ENCODE results near the gene UMAD1.
"Not testable (repeated sequence)": the region's sequence is repeated elsewhere in the genome, so short reads cannot be mapped to it uniquely, and the experiment has no call there.

Gene UMAD1

GRCh38 chr7:7821517-7821916 lies 181.0 kb downstream of the UMAD1 start:
- H4K8ac ChIP-seq (ENCODE audit: low read length) = no peak overlapping the region
- H3K36me3 ChIP-seq (ENCODE audit: control insufficient read depth in 1 of 2, insufficient read depth in 2 of 2, low read depth in 1 of 2, low read length in 2 of 2) = no peaks in the 10 kb centered on the region
- H3K9me3 ChIP-seq (ENCODE audit: control insufficient read depth, low read length) = no peaks in the 10 kb centered on the region
- H3K14ac ChIP-seq (ENCODE audit: low read length in 2 of 2) = no peak overlapping the region
- H3K4me2 ChIP-seq (ENCODE audit: low read length, poor library complexity, severe bottlenecking) = no peak overlapping the region
- no peaks in the 10 kb centered on the region for H3K27me3 ChIP-seq (ENCODE audit: control insufficient read depth in 1 of 2, insufficient read depth in 1 of 2, low read length in 2 of 2)
- no peak overlapping the region for H2AK5ac ChIP-seq (ENCODE audit: low read length, severe bottlenecking)
- no peak overlapping the region for H2AFZ ChIP-seq (ENCODE audit: low read depth, low read length)
- no peak overlapping the region for H3K27ac ChIP-seq (ENCODE audit: low read length, poor library complexity, severe bottlenecking)
- H3K4me3 ChIP-seq (ENCODE audit: insufficient read depth in 1 of 2, low read depth in 1 of 2, low read length in 2 of 2) = no peak overlapping the region
- H2BK15ac ChIP-seq (ENCODE audit: low read depth, poor library complexity, severe bottlenecking) = no peak overlapping the region
- DNase-seq = no peak
- no peak overlapping the region for H3K23ac ChIP-seq (ENCODE audit: low read length in 2 of 2)
- no peak overlapping the region for H2BK5ac ChIP-seq (ENCODE audit: low read depth, low read length, poor library complexity, severe bottlenecking)
- H3K18ac ChIP-seq (ENCODE audit: low read depth in 1 of 2, low read length in 2 of 2) = no peak overlapping the region
- no peak overlapping the region for H2BK120ac ChIP-seq (ENCODE audit: low read depth, low read length)
- H3K4ac ChIP-seq (ENCODE audit: low read depth in 1 of 2, low read length in 2 of 2) = no peak overlapping the region
- 100% methylated on average over 2 of the region's 3 CpGs for WGBS
- no peak overlapping the region for H3K9ac ChIP-seq (ENCODE audit: low read length)
- H3K79me1 ChIP-seq (replicated peaks; ENCODE audit: low read length, poor library complexity, severe bottlenecking) = no peaks in the 10 kb centered on the region
- H3K4me1 ChIP-seq (ENCODE audit: control insufficient read depth, insufficient read depth, low read depth, low read length) = no peaks in the 10 kb centered on the region
- H4K91ac ChIP-seq (ENCODE audit: low read length) = no peak overlapping the region
- H2BK12ac ChIP-seq (ENCODE audit: low read length in 2 of 2) = no peak overlapping the region

GRCh38 chr7:7825294-7825693 lies 184.7 kb downstream of the UMAD1 start:
- not testable (repeated sequence) for DNase-seq; H3K4ac ChIP-seq (ENCODE audit: low read depth in 1 of 2, low read length in 2 of 2); H3K9ac ChIP-seq (ENCODE audit: low read length); H4K91ac ChIP-seq (ENCODE audit: low read length); H3K27me3 ChIP-seq (ENCODE audit: control insufficient read depth in 1 of 2, insufficient read depth in 1 of 2, low read length in 2 of 2); H2AFZ ChIP-seq (ENCODE audit: low read depth, low read length); H3K4me3 ChIP-seq (ENCODE audit: insufficient read depth in 1 of 2, low read depth in 1 of 2, low read length in 2 of 2); H4K8ac ChIP-seq (ENCODE audit: low read length); H3K14ac ChIP-seq (ENCODE audit: low read length in 2 of 2); H2BK15ac ChIP-seq (ENCODE audit: low read depth, poor library complexity, severe bottlenecking); H2BK120ac ChIP-seq (ENCODE audit: low read depth, low read length); H2BK12ac ChIP-seq (ENCODE audit: low read length in 2 of 2); H3K36me3 ChIP-seq (ENCODE audit: control insufficient read depth in 1 of 2, insufficient read depth in 2 of 2, low read depth in 1 of 2, low read length in 2 of 2); H3K9me3 ChIP-seq (ENCODE audit: control insufficient read depth, low read length); H2BK5ac ChIP-seq (ENCODE audit: low read depth, low read length, poor library complexity, severe bottlenecking); H3K23ac ChIP-seq (ENCODE audit: low read length in 2 of 2); H2AK5ac ChIP-seq (ENCODE audit: low read length, severe bottlenecking); H3K4me1 ChIP-seq (ENCODE audit: control insufficient read depth, insufficient read depth, low read depth, low read length); H3K79me1 ChIP-seq (replicated peaks; ENCODE audit: low read length, poor library complexity, severe bottlenecking); H3K27ac ChIP-seq (ENCODE audit: low read length, poor library complexity, severe bottlenecking); H3K4me2 ChIP-seq (ENCODE audit: low read length, poor library complexity, severe bottlenecking); H3K18ac ChIP-seq (ENCODE audit: low read depth in 1 of 2, low read length in 2 of 2)

- H2BK12ac ChIP-seq (ENCODE audit: low read length in 2 of 2) = no peak overlapping the region
- no peak overlapping the region for H3K4me2 ChIP-seq (ENCODE audit: low read length, poor library complexity, severe bottlenecking)
- DNase-seq = no peak
- H4K91ac ChIP-seq (ENCODE audit: low read length) = no peak overlapping the region
- peaks cover 2% of the 10 kb centered on the region for H3K4me1 ChIP-seq (ENCODE audit: control insufficient read depth, insufficient read depth, low read depth, low read length)
- H2BK120ac ChIP-seq (ENCODE audit: low read depth, low read length) = no peak overlapping the region
- no peaks in the 10 kb centered on the region for H3K9me3 ChIP-seq (ENCODE audit: control insufficient read depth, low read length)
- H2AFZ ChIP-seq (ENCODE audit: low read depth, low read length) = no peak overlapping the region
- no peak overlapping the region for H3K14ac ChIP-seq (ENCODE audit: low read length in 2 of 2)
- no peaks in the 10 kb centered on the region for H3K27me3 ChIP-seq (ENCODE audit: control insufficient read depth in 1 of 2, insufficient read depth in 1 of 2, low read length in 2 of 2)
- H3K4ac ChIP-seq (ENCODE audit: low read depth in 1 of 2, low read length in 2 of 2) = no peak overlapping the region
- no peak overlapping the region for H3K27ac ChIP-seq (ENCODE audit: low read length, poor library complexity, severe bottlenecking)
- no peak overlapping the region for H3K23ac ChIP-seq (ENCODE audit: low read length in 2 of 2)
- H3K4me3 ChIP-seq (ENCODE audit: insufficient read depth in 1 of 2, low read depth in 1 of 2, low read length in 2 of 2) = no peak overlapping the region
- H2BK15ac ChIP-seq (ENCODE audit: low read depth, poor library complexity, severe bottlenecking) = no peak overlapping the region
- peaks cover 4% of the 10 kb centered on the region for H3K79me1 ChIP-seq (replicated peaks; ENCODE audit: low read length, poor library complexity, severe bottlenecking)
- no peak overlapping the region for H4K8ac ChIP-seq (ENCODE audit: low read length)
- no peaks in the 10 kb centered on the region for H3K36me3 ChIP-seq (ENCODE audit: control insufficient read depth in 1 of 2, insufficient read depth in 2 of 2, low read depth in 1 of 2, low read length in 2 of 2)
- no peak overlapping the region for H2BK5ac ChIP-seq (ENCODE audit: low read depth, low read length, poor library complexity, severe bottlenecking)
- no peak overlapping the region for H2AK5ac ChIP-seq (ENCODE audit: low read length, severe bottlenecking)
- no peak overlapping the region for H3K9ac ChIP-seq (ENCODE audit: low read length)
- H3K18ac ChIP-seq (ENCODE audit: low read depth in 1 of 2, low read length in 2 of 2) = peak overlapping the region in 1 of 2 experiments; percentile 24
- 95% methylated on average over 1 of the region's 2 CpGs for WGBS
These were observed 189.1 kb downstream of the UMAD1 start for GRCh38 chr7:7829667-7830066.

- no peaks in the 10 kb centered on the region for H3K27me3 ChIP-seq (ENCODE audit: control insufficient read depth in 1 of 2, insufficient read depth in 1 of 2, low read length in 2 of 2)
- peaks cover 4% of the 10 kb centered on the region for H3K79me1 ChIP-seq (replicated peaks; ENCODE audit: low read length, poor library complexity, severe bottlenecking)
- H3K9ac ChIP-seq (ENCODE audit: low read length) = no peak overlapping the region
- H3K9me3 ChIP-seq (ENCODE audit: control insufficient read depth, low read length) = no peaks in the 10 kb centered on the region
- H4K8ac ChIP-seq (ENCODE audit: low read length) = no peak overlapping the region
- no peak overlapping the region for H4K91ac ChIP-seq (ENCODE audit: low read length)
- H3K23ac ChIP-seq (ENCODE audit: low read length in 2 of 2) = no peak overlapping the region
- H2BK12ac ChIP-seq (ENCODE audit: low read length in 2 of 2) = no peak overlapping the region
- H3K4me3 ChIP-seq (ENCODE audit: insufficient read depth in 1 of 2, low read depth in 1 of 2, low read length in 2 of 2) = no peak overlapping the region
- H3K14ac ChIP-seq (ENCODE audit: low read length in 2 of 2) = no peak overlapping the region
- H3K4ac ChIP-seq (ENCODE audit: low read depth in 1 of 2, low read length in 2 of 2) = no peak overlapping the region
- H3K18ac ChIP-seq (ENCODE audit: low read depth in 1 of 2, low read length in 2 of 2) = no peak overlapping the region
- H2AFZ ChIP-seq (ENCODE audit: low read depth, low read length) = no peak overlapping the region
- no peak overlapping the region for H2BK15ac ChIP-seq (ENCODE audit: low read depth, poor library complexity, severe bottlenecking)
- H2BK120ac ChIP-seq (ENCODE audit: low read depth, low read length) = no peak overlapping the region
- no peak overlapping the region for H3K27ac ChIP-seq (ENCODE audit: low read length, poor library complexity, severe bottlenecking)
- no peak overlapping the region for H3K4me2 ChIP-seq (ENCODE audit: low read length, poor library complexity, severe bottlenecking)
- H3K4me1 ChIP-seq (ENCODE audit: control insufficient read depth, insufficient read depth, low read depth, low read length) = peaks cover 2% of the 10 kb centered on the region
- H2AK5ac ChIP-seq (ENCODE audit: low read length, severe bottlenecking) = no peak overlapping the region
- no peak overlapping the region for H2BK5ac ChIP-seq (ENCODE audit: low read depth, low read length, poor library complexity, severe bottlenecking)
- DNase-seq = no peak
- H3K36me3 ChIP-seq (ENCODE audit: control insufficient read depth in 1 of 2, insufficient read depth in 2 of 2, low read depth in 1 of 2, low read length in 2 of 2) = no peaks in the 10 kb centered on the region
- WGBS = 86% methylated on average over 5 of the region's 7 CpGs
These were observed 189.7 kb downstream of the UMAD1 start for GRCh38 chr7:7830122-7830878.

All from mesenchymal stem cell (in vitro differentiated cells and primary cell).